ENCODE data around the gene GALNT5. TPM values are rescaled to one million over a fixed set of nuclear protein-coding genes. Genes with fewer than 3 reads are reported as not detected.

The GALNT5 gene
- total RNA-seq, 4 donors from 2014 or later: 0.08 to 0.71 (median 0.44) TPM

GRCh38 chr2:157283468-157283867 is 26.0 kb downstream of the GALNT5 start:
- no peak overlapping the region for H3K4me3 ChIP-seq (ENCODE audit: low read depth, poor library complexity, severe bottlenecking)
- intact Hi-C loops (cut with DNase I; ENCODE audit: low total_unique reads): no loop called here
- TF ChIP-seq CTCF (IDR thresholded peaks at IDR 0.05) (no peak), POLR2A (IDR thresholded peaks at IDR 0.05) (no peak)
- no peak for DNase-seq (ENCODE audit: low spot score in 2 of 2)
- WGBS, 2 donors: 60 to 72% methylated on average over 2 of the region's 2 CpGs

DNA sequence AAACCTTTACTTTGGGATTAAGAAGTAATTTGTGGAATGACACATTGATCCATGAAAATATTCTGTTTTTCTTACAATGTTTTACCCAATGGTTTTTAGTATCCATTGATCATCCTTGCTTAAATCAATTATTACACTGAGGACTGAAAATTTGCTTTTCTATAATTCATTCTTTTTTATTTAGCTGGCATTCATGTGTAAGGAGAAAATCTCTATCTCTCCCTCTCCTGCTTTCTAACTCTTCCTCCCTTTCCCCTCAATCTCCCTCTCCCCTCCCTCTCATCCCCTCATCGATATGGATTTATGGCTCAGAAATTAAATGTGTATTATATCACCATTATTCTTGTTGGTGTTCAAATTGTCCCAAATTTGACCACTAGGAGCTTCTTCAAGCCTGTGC is 29.7 kb downstream of the GALNT5 start:
- H3K4me3 ChIP-seq (ENCODE audit: low read depth, poor library complexity, severe bottlenecking): no peak overlapping the region
- intact Hi-C loops (cut with DNase I; ENCODE audit: low total_unique reads): no loop called here
- no peak for DNase-seq (ENCODE audit: low spot score in 2 of 2)
- no peak for TF ChIP-seq CTCF (IDR thresholded peaks at IDR 0.05)
- no peak for TF ChIP-seq POLR2A (IDR thresholded peaks at IDR 0.05)
- WGBS, 2 donors: 86 to 89% methylated on average over 1 of the region's 1 CpG

- TF ChIP-seq POLR2A (IDR thresholded peaks at IDR 0.05): no peak
- TF ChIP-seq CTCF (IDR thresholded peaks at IDR 0.05): no peak
- 85 to 87% methylated on average over 2 of the region's 2 CpGs for WGBS, 2 donors
- H3K4me3 ChIP-seq (ENCODE audit: low read depth, poor library complexity, severe bottlenecking): no peak overlapping the region
- no peak for DNase-seq (ENCODE audit: low spot score in 2 of 2)
- intact Hi-C loops (cut with DNase I; ENCODE audit: low total_unique reads): no loop called here
Observed at GRCh38 chr2:157290525-157290924, 33.0 kb downstream of the GALNT5 start.

DNA sequence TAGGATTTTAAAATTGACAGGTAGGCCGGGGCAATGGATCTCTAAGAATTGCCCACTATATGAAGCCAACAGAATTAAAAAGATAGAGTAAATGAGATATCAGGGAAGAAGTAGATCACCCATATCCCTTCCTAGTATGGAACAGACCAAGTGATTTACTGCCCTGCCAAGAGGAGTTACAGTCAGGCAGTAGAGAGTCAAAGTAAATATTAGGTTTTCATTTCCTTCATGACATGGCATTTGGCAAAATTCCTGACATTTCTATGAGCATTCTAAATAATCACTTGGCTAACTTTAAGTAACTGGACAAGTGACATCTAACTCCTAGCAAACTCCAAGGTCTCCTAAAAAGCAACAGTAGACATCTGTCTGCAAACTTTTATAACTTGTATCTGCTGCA is 33.5 kb downstream of the GALNT5 start:
- intact Hi-C loops (cut with DNase I; ENCODE audit: low total_unique reads): no loop called here
- DNase-seq (ENCODE audit: low spot score in 2 of 2): no peak
- no peak for TF ChIP-seq POLR2A (IDR thresholded peaks at IDR 0.05)
- no peak for TF ChIP-seq CTCF (IDR thresholded peaks at IDR 0.05)

DNA sequence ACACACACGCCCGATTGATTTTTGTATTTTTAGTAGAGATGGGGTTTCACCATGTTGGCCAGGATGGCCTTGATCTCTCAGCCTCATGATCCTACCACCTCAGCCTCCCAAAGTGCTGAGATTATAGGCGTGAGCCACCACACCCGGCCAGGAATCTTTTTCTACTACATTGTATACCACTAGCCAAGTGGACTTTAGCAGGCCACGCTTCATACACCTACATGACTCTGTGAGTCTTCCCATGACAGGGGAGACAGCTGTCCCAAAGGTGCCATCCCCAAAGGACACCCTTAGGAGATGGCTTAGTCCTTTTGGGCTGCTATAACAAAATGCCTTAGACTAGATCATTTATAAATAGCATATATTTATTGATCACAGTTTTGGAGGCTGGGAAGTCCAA is 35.3 kb downstream of the GALNT5 start:
- intact Hi-C loops (cut with DNase I; ENCODE audit: low total_unique reads): no loop called here
- H3K4me3 ChIP-seq (ENCODE audit: low read depth, poor library complexity, severe bottlenecking): no peak overlapping the region
- TF ChIP-seq CTCF (IDR thresholded peaks at IDR 0.05) (no peak), POLR2A (IDR thresholded peaks at IDR 0.05) (no peak)
- WGBS, 2 donors: 89 to 95% methylated on average over 5 of the region's 5 CpGs
- DNase-seq (ENCODE audit: low spot score in 2 of 2): no peak

More for the DNA sequence above, 33.5 kb downstream of the GALNT5 start:
- no peak overlapping the region for H3K4me3 ChIP-seq (ENCODE audit: low read depth, poor library complexity, severe bottlenecking)
- whole genome bisulfite sequencing, 2 donors: 94% methylated on average over 1 of the region's 1 CpG

DNA sequence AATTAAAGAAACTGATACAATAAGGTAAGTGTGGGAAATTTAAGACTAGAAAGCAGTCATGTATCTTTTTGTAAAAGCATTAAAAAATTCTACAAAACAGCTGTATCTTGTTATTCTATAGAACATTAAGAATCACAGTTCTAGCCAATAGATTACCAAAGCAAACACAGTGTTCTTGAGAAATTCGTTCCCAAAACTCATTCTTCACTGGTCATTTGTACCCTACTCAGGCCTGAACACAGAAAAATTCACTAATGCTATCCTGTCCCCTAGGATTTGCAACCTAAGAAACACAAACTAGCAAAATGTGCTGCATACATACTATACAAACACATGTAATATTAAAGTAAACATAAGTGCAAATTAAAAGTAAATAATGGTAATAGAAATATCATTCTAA is 39.0 kb downstream of the GALNT5 start:
- 66 to 72% methylated on average over 1 of the region's 1 CpG for WGBS, 2 donors
- DNase-seq (ENCODE audit: low spot score in 2 of 2): no peak
- no peak overlapping the region for H3K4me3 ChIP-seq (ENCODE audit: low read depth, poor library complexity, severe bottlenecking)
- intact Hi-C loops (cut with DNase I; ENCODE audit: low total_unique reads): no loop called here
- TF ChIP-seq POLR2A (IDR thresholded peaks at IDR 0.05): no peak
- no peak for TF ChIP-seq CTCF (IDR thresholded peaks at IDR 0.05)
